Panc1 (cell line): ENCODE measurements around the gene NAT10.
"Not testable (repeated sequence)": the region's sequence is repeated elsewhere in the genome, so short reads cannot be mapped to it uniquely, and the experiment has no call there.

Experiments
- TCF7L2 ChIP-seq: IDR thresholded peaks from 2 replicates; pipeline ENCODE4 v1.6.1; 2011; ENCODE audit warnings: mild to moderate bottlenecking, low read depth, low read length, inconsistent platforms
- TF ChIP-seq, protein P1 (sequence below): fragments of 450-650 bp; IDR thresholded peaks from 2 replicates; pipeline ENCODE4 v1.5.1; 2017; ENCODE audit warnings: mild to moderate bottlenecking

DNA sequence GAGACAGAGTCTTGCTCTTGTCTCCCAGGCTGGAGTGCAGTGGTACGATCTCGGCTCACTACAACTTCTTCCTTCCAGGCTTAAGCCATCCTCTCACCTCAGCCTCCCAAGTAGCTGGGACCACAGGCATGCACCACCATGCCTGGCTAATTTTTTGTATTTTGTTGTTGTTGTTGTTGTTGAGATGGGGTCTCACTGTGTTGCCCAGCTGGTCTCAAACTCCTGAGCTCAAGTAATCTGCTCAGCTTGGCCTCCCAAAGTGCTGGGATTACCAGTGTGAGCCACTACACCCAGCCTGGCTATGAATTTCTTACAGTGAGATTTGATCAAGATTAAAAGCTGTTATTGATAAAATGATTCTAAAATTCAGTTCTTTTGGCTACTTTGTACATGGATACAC, 10.5 kb upstream of the NAT10 start:
- TF ChIP-seq, protein P1, sequence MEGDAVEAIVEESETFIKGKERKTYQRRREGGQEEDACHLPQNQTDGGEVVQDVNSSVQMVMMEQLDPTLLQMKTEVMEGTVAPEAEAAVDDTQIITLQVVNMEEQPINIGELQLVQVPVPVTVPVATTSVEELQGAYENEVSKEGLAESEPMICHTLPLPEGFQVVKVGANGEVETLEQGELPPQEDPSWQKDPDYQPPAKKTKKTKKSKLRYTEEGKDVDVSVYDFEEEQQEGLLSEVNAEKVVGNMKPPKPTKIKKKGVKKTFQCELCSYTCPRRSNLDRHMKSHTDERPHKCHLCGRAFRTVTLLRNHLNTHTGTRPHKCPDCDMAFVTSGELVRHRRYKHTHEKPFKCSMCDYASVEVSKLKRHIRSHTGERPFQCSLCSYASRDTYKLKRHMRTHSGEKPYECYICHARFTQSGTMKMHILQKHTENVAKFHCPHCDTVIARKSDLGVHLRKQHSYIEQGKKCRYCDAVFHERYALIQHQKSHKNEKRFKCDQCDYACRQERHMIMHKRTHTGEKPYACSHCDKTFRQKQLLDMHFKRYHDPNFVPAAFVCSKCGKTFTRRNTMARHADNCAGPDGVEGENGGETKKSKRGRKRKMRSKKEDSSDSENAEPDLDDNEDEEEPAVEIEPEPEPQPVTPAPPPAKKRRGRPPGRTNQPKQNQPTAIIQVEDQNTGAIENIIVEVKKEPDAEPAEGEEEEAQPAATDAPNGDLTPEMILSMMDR, result not testable (repeated sequence)
- not testable (repeated sequence) for TF ChIP-seq TCF7L2
